GM12878 (cell line): Measurements from ENCODE around the gene PCDH15. TPM values are rescaled to one million over a fixed set of nuclear protein-coding genes. Genes with fewer than 3 reads are reported as not detected.

Source experiments
- ATAC-seq: fragments of 200-7000 bp; cut with Tn5 transposase; 3 replicates; pipeline ENCODE4 v1.9.1; 2020; ENCODE audit warnings: mild to moderate bottlenecking, moderate library complexity
- BruUV-seq: library from RNA; stranded (reverse); fragments of 400-500 nt; replicated peaks from 2 replicates; lab custom pipeline; 2021; lab: Mats Ljungman, UMichigan
- CTCF ChIA-PET: fragments of 300-600 bp; sonication (Branson Sonifier 250); formaldehyde crosslinking; extraction: SDS; loops from one replicate; lab custom pipeline; 2021; ENCODE audit warnings: inconsistent platforms; lab: Yijun Ruan, JAX
- POLR2A ChIA-PET: fragments of 350-600 bp; formaldehyde crosslinking; extraction: SDS; loops from one replicate; lab custom pipeline; 2021; ENCODE audit warnings: inconsistent platforms; lab: Charles Lee
- RAD21 ChIA-PET: fragments of 300-600 bp; sonication (Branson Sonifier 250); formaldehyde crosslinking; loops from one replicate; lab custom pipeline; 2023; ENCODE audit warnings: antibody characterized with exemption; ENCODE audit not compliant: unreplicated experiment; lab: Charles Lee
- SMC1A ChIA-PET: fragments of 300-600 bp; sonication (Branson Sonifier 250); formaldehyde crosslinking; loops from one replicate; lab custom pipeline; 2023; ENCODE audit not compliant: unreplicated experiment, uncharacterized antibody; lab: Charles Lee
- DNase-seq: peaks from one replicate; pipeline ENCODE4 v3.0.0-alpha.2; 2011; ENCODE audit warnings: low read depth, low spot score
- FAIRE-seq: peaks from 3 replicates; lab custom pipeline; 2011; peaks lifted over from hg19 to GRCh38; lab: Jason Lieb, UNC
- H2AFZ ChIP-seq: 2 replicates; pipeline ENCODE4 v1.6.0; 2011; ENCODE audit warnings: low read depth, low read length, control low read depth; ENCODE audit not compliant: control insufficient read depth
- H3K27ac ChIP-seq: 2 replicates; pipeline ENCODE4 v1.5.1; 2011; ENCODE audit warnings: control low read depth; ENCODE audit not compliant: control insufficient read depth, insufficient read depth
- H3K27me3 ChIP-seq, 2 experiments: replicated peaks in 1 of 2; 2 replicates each; pipeline versions ENCODE4 v1.6.0 to v1.6.1; 2011; ENCODE audit warnings: low read length in 1 of 2; ENCODE audit not compliant: control insufficient read depth in 2 of 2, insufficient read depth in 2 of 2
- H3K36me3 ChIP-seq, 2 experiments: 2 replicates each; pipeline ENCODE4 v1.5.1; 2011; ENCODE audit warnings: low read length in 1 of 2; ENCODE audit not compliant: control insufficient read depth in 2 of 2, insufficient read depth in 2 of 2
- H3K4me1 ChIP-seq: 2 replicates; pipeline ENCODE4 v1.6.1; 2011; ENCODE audit warnings: mild to moderate bottlenecking, low read length, moderate library complexity, mixed read lengths; ENCODE audit not compliant: control insufficient read depth, insufficient read depth
- H3K4me2 ChIP-seq: 2 replicates; pipeline ENCODE4 v1.6.0; 2011; ENCODE audit warnings: control low read depth; ENCODE audit not compliant: control insufficient read depth, insufficient read depth
- H3K4me3 ChIP-seq: fragments of 200-600 bp; sonication (generic); 2 replicates; pipeline ENCODE4 v1.5.1; 2016
- H3K79me2 ChIP-seq: 2 replicates; pipeline ENCODE4 v1.6.0; 2011; ENCODE audit warnings: low read length; ENCODE audit not compliant: control insufficient read depth, insufficient read depth
- H3K9ac ChIP-seq: 2 replicates; pipeline ENCODE4 v1.8.0; 2011; ENCODE audit warnings: low read length, control low read depth, mixed read lengths; ENCODE audit not compliant: control insufficient read depth, insufficient read depth
- H3K9me3 ChIP-seq: replicated peaks from 3 replicates; pipeline ENCODE4 v1.5.1; 2011; ENCODE audit warnings: mild to moderate bottlenecking, low read length; ENCODE audit not compliant: control insufficient read depth, insufficient read depth
- H4K20me1 ChIP-seq: 2 replicates; pipeline ENCODE4 v1.6.0; 2011; ENCODE audit not compliant: control insufficient read depth, insufficient read depth
- BCL3 ChIP-seq: IDR thresholded peaks from 2 replicates; pipeline ENCODE4 v1.6.1; 2011; ENCODE audit warnings: borderline replicate concordance, low read depth, mild to moderate bottlenecking, moderate library complexity, low read length; ENCODE audit not compliant: insufficient read depth, poor library complexity, severe bottlenecking
- CHD4 ChIP-seq: fragments of 200-600 bp; sonication (generic); IDR thresholded peaks from 2 replicates; pipeline ENCODE4 v1.6.1; 2016; ENCODE audit warnings: mild to moderate bottlenecking
- IRF5 ChIP-seq: fragments of 450-650 bp; IDR thresholded peaks from 2 replicates; pipeline ENCODE4 v1.6.1; 2017; ENCODE audit warnings: borderline replicate concordance
- NFYA ChIP-seq: IDR thresholded peaks from 2 replicates; pipeline ENCODE4 v1.6.1; 2011; ENCODE audit warnings: low read depth, mild to moderate bottlenecking, low read length, improper control_type of control experiment, borderline replicate concordance
- SIX5 ChIP-seq: IDR thresholded peaks from 2 replicates; pipeline ENCODE4 v1.6.1; 2011; ENCODE audit warnings: mild to moderate bottlenecking, low read depth, low read length, moderate library complexity; ENCODE audit not compliant: severe bottlenecking
- SMC3 ChIP-seq: IDR thresholded peaks from 2 replicates; pipeline ENCODE4 v1.6.1; 2011; ENCODE audit warnings: low read length, improper control_type of control experiment, borderline replicate concordance
- ZBTB4 ChIP-seq: fragments of 450-650 bp; formaldehyde crosslinking; IDR thresholded peaks from 2 replicates; pipeline ENCODE4 v1.4.0; 2022; ENCODE audit warnings: mild to moderate bottlenecking, moderate library complexity
- WGBS: methylation state at CpG from one replicate; pipeline ENCODE4 v1.1.6; 2016; ENCODE audit warnings: low lambda C conversion rate; ENCODE audit not compliant: insufficient replicate concordance, insufficient coverage; ENCODE audit errors: missing lambda C conversion rate; 5-methylcytosine and 5-hydroxymethylcytosine counted together
- in situ Hi-C: fragments of 300-500 bp; cut with MboI; formaldehyde crosslinking; loops from 9 replicates; pipeline ENCODE4 v1.14.3; 2018; ENCODE audit warnings: mixed read lengths
- intact Hi-C: fragments of 100-400 bp; cut with micrococcal nuclease; formaldehyde crosslinking; loops from one replicate; pipeline ENCODE4 v1.14.2; 2022; ENCODE audit not compliant: unreplicated experiment
- polyA plus RNA-seq, 11 experiments: library from polyadenylated mRNA; depleted of rRNA in 4 of 11; unstranded in 6 of 11; stranded (reverse) in 5 of 11; fragments of >200 nt; fragmentation: Nextera tagmentation in 4 of 11; fragmentation: Illumina TruSeq in 1 of 11; extraction: Ambion mirVana in 4 of 11; extraction: Trizol in 1 of 11; gene quantifications; 1 replicate in 1 of 11; 2 replicates in 10 of 11; pipeline versions ENCODE4 v1.2.1 to v1.2.3, GENCODE V29; 2011 to 2016; ENCODE audit warnings: inconsistent platforms in 2 of 11, missing spikeins in 2 of 11, low read depth in 1 of 11
- total RNA-seq, 4 experiments: library from RNA; depleted of rRNA in 3 of 4; stranded (reverse); fragments of >200 nt in 3 of 4; fragmentation: Illumina TruSeq in 1 of 4; extraction: Trizol in 1 of 4; gene quantifications; 2 replicates each; pipeline versions ENCODE4 v1.2.1 to v1.2.3, GENCODE V29; 2013 to 2021
- TF ChIP-seq, protein P1 (sequence below): fragments of 450-650 bp; IDR thresholded peaks from 2 replicates; pipeline ENCODE4 v1.6.1; 2016; ENCODE audit warnings: mild to moderate bottlenecking, moderate library complexity, borderline replicate concordance
- TF ChIP-seq, protein P2 (sequence below), 3 experiments: IDR thresholded peaks in 2 of 3; conservative IDR thresholded peaks in 1 of 3; 2 replicates each; pipeline ENCODE4 v1.5.1; 2011; ENCODE audit warnings: low read depth in 3 of 3, low read length in 3 of 3, mild to moderate bottlenecking in 3 of 3, control low read depth in 2 of 3, moderate library complexity in 2 of 3, inconsistent platforms in 1 of 3, mixed read lengths in 1 of 3; ENCODE audit not compliant: control insufficient read depth in 2 of 3, insufficient read depth in 1 of 3; ENCODE audit errors: extremely low read depth in 1 of 3

Gene PCDH15
- total and polyA plus RNA-seq, 10 of the 15 experiments (the other 5 are each of a cell fraction or from before 2014, with no cell fraction given) = 0.03 to 0.52 (median 0.07) TPM; not detected in 6

DNA sequence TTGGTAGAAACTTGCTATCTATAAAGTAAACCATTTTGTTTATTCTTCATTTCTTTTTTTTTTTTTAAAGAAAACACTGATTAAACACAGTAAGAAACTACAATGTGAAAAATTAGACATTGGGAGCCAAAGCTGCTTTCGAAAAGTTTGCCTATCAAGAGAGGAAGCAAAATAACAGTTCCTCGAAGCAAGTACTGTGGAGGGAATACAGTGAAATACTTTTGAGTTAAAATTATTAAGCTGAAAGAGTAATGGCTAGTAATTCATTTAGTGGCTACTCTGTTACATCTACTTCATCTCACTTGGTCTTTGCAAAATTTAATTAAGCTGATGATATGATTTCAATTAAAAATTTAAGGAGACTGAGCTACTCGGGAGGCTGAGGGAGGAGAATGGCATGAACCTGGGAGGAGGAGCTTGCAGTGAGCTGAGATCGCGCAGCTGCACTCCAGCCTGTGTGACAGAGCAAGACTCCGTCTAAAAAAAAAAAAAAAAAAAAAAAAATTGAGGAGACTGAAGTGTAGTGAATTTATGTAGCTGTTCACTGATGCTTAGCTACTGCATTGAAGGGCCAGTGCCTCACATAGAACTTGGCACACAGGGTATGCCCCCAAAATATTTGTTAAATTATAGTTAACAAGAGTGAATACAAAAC is 1046.3 kb downstream of the PCDH15 start:
- Histone ChIP-seq H3K9me3 (no peaks in the 10 kb centered on the region), H3K9ac (no peak overlapping the region), H3K27ac (no peak overlapping the region), H3K36me3 (no peaks in the 10 kb centered on the region), H3K4me3 (no peak overlapping the region), H4K20me1 (no peaks in the 10 kb centered on the region), H3K27me3 (no peaks in the 10 kb centered on the region), H3K4me2 (no peak overlapping the region), H3K4me1 (no peaks in the 10 kb centered on the region), H2AFZ (no peak overlapping the region), H3K79me2 (no peaks in the 10 kb centered on the region)
- BruUV-seq = no TSS peak
- SMC1A ChIA-PET = interaction anchor here (0.7 kb wide), 1 partner anchor 74 kb away, joined by 3 read pairs; no protein-coding TSS in a partner anchor
- POLR2A ChIA-PET = interaction anchor here (0.6 kb wide), 1 partner anchor 49 kb away, joined by 4 read pairs; no protein-coding TSS in a partner anchor
- in situ Hi-C loops = no loop called here
- intact Hi-C loops = no loop called here
- ATAC-seq = no peak
- RAD21 ChIA-PET = no interaction called here
- 8% methylated on average over 3 of the region's 6 CpGs for WGBS
- CTCF ChIA-PET = interaction anchor here (0.6 kb wide), 2 partner anchors 148 to 1593 kb away, joined by 4 read pairs; no protein-coding TSS in a partner anchor
- no peak for FAIRE-seq
- DNase-seq = no peak
- TF ChIP-seq, protein P1, sequence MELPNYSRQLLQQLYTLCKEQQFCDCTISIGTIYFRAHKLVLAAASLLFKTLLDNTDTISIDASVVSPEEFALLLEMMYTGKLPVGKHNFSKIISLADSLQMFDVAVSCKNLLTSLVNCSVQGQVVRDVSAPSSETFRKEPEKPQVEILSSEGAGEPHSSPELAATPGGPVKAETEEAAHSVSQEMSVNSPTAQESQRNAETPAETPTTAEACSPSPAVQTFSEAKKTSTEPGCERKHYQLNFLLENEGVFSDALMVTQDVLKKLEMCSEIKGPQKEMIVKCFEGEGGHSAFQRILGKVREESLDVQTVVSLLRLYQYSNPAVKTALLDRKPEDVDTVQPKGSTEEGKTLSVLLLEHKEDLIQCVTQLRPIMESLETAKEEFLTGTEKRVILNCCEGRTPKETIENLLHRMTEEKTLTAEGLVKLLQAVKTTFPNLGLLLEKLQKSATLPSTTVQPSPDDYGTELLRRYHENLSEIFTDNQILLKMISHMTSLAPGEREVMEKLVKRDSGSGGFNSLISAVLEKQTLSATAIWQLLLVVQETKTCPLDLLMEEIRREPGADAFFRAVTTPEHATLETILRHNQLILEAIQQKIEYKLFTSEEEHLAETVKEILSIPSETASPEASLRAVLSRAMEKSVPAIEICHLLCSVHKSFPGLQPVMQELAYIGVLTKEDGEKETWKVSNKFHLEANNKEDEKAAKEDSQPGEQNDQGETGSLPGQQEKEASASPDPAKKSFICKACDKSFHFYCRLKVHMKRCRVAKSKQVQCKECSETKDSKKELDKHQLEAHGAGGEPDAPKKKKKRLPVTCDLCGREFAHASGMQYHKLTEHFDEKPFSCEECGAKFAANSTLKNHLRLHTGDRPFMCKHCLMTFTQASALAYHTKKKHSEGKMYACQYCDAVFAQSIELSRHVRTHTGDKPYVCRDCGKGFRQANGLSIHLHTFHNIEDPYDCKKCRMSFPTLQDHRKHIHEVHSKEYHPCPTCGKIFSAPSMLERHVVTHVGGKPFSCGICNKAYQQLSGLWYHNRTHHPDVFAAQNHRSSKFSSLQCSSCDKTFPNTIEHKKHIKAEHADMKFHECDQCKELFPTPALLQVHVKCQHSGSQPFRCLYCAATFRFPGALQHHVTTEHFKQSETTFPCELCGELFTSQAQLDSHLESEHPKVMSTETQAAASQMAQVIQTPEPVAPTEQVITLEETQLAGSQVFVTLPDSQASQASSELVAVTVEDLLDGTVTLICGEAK = no peak
- TF ChIP-seq ZBTB4 (CRISPR knock-in tag) = no peak
- no peak for TF ChIP-seq SMC3
- TF ChIP-seq IRF5 = no peak
- TF ChIP-seq CHD4 = no peak
- TF ChIP-seq, protein P2, sequence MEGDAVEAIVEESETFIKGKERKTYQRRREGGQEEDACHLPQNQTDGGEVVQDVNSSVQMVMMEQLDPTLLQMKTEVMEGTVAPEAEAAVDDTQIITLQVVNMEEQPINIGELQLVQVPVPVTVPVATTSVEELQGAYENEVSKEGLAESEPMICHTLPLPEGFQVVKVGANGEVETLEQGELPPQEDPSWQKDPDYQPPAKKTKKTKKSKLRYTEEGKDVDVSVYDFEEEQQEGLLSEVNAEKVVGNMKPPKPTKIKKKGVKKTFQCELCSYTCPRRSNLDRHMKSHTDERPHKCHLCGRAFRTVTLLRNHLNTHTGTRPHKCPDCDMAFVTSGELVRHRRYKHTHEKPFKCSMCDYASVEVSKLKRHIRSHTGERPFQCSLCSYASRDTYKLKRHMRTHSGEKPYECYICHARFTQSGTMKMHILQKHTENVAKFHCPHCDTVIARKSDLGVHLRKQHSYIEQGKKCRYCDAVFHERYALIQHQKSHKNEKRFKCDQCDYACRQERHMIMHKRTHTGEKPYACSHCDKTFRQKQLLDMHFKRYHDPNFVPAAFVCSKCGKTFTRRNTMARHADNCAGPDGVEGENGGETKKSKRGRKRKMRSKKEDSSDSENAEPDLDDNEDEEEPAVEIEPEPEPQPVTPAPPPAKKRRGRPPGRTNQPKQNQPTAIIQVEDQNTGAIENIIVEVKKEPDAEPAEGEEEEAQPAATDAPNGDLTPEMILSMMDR (IDR thresholded peaks at IDR 0.05 in 2 of 3, conservative IDR thresholded peaks at IDR 0.05 in 1 of 3; ENCODE audit: control insufficient read depth in 2 of 3, extremely low read depth in 1 of 3, insufficient read depth in 1 of 3, low read depth in 3 of 3, low read length in 3 of 3) = no peak
- no peak for TF ChIP-seq BCL3
- TF ChIP-seq SIX5 = no peak
- no peak for TF ChIP-seq NFYA
